DMS114 treated with DMSO at 0.1 percent for 48 hours (cell line): ENCODE data around the gene CD37.
"Not testable (repeated sequence)": the region's sequence is repeated elsewhere in the genome, so short reads cannot be mapped to it uniquely, and the experiment has no call there.

Source experiments
- DNase-seq: peaks from one replicate; lab custom pipeline; 2025; ENCODE audit not compliant: unreplicated experiment; lab: John Stamatoyannopoulos, UW

Gene CD37

DNA sequence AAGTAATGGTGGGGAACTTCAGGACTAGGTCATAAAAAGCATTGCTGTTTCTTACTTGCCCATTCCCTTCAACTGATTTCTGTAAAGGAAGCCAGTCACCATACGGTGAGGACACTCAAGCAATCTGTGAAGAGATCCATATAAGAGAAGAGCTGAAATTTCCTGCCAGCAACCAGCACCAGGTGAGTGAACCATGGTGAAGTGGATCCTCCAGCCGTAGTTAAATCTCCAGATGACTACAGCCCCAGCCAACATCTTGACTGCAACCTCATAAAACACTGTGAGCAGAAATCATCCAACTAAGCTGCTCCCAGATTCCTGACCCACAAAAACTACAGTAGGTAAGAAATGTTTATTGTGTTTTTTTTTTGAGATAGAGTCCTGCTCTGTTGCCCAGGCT lies 6.5 kb upstream of the CD37 start:
- no peak for DNase-seq

DNA sequence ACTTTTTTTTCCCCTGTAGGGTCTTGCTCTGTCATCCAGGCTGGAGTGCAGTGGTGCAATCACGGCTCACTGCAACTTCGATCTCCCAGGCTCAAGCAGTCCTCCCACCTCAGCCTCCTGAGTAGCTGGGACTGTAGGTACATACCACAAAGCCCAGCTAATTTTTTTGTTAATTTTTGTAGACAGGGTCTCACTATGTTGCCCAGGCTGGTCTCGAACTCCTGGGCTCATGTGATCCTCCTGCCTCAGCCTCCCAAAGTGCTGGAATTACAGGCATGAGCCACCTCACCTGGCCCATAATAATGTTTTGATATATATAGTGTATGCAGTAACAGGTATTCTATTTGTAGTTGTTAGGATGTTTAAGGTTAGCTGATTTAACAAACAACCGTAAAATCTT lies 4.0 kb upstream of the CD37 start:
- DNase-seq: not testable (repeated sequence)

DNA sequence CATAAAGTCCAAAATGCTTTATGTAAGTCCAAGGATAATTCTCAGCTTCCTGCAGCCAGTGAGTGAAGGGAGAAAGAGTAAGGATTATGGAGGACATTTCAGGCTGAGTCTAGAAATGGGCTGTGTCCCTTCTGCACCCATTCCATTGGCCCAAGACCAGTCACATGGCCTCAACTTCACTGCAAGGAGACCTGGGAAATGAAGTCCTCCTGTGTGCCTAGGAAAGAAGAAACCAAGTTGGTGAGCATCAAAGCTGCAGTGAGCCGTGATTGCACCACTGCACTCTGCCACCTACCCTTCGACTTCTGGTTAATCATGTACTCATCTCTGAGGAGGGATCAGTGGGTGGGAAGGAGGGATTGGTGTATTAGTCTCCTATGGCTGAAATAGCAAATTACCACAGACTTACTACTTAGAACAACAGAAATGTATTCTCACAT lies 3.6 kb upstream of the CD37 start:
- peak; percentile 51 for DNase-seq

DNA sequence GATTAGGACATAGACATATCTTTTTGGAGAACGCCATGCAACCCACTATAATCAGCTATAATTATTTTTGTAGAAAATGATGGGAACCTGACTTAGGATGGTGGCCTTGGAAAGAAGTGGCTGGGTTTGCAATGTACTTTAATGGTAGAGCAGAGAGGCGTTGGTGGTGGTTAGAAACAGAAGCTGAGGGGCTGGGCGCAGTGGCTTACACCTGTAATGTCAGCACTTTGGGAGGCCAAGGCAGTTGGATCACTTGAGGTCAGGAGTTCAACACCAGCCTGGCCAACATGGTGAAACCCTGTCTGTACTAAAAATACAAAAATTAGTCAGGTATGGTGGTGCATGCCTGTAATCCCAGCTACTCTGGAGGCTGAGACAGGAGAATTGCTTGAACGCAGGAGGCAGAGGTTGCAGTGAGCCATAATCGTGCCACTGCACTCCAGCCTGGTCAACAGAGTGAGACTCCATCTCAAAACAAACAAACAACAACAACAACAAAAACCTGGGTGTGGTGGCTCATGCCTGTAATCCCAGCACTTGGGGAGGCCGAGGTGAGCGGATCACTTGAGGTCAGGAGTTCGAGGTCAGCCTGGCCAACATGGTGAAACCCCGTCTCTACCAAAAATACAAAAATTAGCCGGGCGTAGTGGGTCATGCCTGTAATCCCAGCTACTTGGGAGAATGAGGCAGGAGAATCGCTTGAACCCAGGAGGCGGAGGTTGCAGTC lies 2.4 kb upstream of the CD37 start:
- DNase-seq: not testable (repeated sequence)

DNA sequence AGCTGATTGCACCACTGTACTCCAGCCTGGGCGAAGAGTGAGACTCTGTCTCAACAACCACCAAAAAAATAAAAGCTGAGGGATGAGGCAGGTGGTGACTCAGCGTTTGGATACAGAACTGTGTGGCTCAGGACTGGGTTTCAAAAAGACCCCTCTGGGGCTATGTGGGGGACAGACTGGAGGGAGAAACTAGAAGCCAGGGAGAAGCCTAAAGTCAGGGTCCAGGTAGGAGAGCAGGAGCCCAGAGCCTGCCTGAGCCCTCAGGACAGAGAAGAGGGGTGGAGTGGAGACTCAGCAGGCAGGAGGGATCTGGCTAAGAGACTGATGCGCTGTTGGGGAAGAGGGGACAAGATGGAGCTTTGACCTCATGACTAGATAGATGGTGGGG lies 1.8 kb upstream of the CD37 start:
- DNase-seq: no peak

DNA sequence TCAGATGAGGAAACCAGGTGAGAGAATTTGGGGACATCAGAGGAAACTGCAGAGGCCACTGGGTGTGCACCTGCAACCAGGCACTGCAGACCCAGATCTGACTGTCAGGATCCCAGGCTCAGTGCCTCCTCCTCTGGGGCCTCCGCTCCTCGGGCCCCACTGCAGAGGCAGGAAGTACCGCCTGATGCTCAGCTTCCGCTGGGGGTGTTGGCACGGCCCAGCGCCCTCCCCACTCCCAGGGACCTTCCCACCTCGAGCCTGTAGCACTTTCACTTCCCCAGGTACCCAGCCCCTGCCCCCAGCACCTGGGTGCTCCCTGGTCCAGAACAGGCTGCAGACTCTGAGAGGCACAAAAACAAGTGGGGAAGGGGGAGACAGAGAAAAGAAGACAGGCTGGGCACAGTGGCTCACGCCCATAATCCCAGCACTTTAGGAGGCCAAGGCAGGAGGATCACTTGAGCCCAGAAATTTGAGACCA lies 1.4 kb upstream of the CD37 start:
- no peak for DNase-seq

DNA sequence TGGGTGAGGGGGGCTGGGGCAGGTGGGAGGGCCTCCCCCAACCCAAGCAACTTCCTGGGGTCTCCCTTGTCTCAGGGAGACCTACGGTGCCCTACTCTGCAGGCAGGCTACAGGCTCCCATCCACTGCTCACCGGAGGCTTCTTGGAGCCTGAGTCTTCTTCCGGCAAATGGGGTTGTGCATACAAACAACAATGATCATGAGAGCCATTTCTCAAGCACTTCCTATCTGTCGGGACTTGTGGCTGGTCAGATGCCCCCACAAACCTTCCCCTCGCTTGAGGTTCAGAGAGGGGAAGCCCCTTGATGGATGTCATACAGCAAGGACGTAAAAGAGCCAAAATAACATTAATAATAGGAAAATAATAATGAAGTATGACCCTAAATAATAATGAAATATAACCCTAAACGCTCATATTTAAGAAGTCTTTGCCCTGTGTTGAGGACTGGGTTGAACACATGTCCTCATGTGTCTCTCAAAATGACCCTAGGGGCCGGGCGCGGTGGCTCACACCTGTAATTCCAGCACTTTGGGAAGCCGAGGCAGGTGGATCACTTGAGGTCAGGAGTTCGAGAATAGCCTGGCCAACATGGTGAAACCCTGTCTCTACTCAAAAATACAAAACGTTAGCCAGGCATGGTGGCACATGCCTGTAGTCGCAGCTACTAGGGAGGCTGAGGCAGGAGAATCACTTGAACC lies 727 bp downstream of the CD37 start:
- DNase-seq: no peak

DNA sequence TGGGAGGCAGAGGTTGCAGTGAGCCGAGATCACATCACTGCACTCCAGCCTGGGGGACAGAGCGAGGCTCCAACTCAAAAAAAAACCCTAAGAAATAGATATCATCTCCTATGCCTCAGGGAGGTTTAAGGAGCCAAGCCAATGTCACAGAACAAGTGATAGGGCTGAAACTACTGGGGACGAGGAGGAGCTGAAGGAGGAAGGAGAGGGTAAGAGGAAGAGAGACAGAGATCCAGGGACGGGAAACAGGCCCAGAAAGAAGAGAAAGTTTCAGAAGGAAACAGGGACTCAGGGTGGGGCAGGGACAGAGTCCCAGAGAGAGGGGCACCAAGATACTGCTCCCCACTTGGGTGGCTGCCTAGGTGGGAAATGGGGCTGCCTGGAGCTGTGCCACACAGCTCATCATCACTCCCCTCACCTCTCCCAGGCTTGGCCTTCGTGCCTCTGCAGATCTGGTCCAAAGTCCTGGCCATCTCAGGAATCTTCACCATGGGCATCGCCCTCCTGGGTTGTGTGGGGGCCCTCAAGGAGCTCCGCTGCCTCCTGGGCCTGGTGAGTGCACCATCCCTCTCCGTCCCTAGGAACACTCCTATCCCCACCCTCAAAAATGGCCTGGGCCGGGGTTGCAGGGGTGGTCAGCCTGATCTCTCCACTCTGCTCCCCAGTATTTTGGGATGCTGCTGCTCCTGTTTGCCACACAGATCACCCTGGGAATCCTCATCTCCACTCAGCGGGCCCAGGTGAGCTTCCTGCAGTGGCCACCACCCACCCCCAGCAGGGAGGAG lies 1.5 kb downstream of the CD37 start:
- DNase-seq: no peak

DNA sequence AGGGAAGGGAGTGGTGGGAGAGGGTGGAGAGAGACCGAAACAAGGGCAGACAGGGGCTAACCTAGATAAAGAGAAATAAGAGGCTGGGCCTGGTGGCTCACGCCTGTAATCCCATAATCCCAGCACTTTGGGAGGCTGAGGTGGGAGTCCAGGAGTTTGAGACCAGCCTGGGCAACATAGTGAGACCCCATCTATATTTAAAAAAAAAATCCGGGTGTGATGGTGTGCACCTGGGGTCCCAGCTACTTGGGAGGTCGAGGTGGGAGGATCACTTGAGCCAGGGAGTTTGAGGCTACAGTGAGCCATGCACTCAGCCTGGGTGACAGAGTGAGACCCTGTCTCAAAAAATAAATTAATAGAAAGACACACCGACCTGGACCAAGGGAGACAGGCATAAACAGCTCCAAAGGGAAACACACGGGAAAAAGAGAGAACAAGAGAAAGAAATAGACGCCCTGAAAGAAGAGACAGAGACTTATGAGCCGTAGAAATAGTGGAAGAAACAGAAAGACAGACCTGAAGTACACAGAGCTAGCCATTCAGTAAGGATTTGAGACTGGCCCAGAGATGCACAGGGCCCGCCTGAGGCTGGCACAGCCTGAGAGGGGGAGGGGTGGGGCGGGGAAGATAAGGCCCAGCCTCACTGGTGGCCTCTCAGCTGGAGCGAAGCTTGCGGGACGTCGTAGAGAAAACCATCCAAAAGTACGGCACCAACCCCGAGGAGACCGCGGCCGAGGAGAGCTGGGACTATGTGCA lies 2.2 kb downstream of the CD37 start:
- DNase-seq: no peak

DNA sequence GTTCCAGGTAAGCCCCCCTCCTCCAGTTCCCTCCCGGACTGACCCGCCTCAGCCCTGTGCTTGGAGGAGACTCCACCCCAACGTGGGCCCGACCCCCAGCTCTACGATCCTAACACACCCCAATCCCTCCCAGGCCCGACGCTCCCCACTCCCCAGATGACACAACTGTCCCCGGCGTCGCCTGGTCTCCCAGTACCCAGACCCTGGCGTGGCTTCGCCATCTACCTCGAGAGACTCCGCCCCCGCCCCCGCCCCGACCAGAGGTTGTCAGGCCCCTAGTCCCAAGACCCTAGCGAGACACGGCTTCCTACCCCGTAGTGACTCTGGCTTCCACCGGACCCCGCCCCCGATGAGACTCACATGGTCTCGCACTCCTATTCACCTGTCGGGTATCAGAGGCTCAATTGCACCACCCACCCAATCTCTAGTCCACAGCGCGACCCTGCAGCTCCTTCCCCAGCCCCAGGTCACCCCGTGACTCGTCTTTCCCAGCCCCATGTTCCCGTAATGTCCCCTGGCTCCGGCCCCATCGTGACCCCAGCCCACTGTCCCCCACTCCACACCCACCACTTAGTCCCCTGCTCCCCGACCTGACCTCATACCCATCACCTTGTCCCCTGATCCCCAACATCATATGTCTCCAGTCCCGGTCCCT lies 2.9 kb downstream of the CD37 start:
- DNase-seq: no peak

DNA sequence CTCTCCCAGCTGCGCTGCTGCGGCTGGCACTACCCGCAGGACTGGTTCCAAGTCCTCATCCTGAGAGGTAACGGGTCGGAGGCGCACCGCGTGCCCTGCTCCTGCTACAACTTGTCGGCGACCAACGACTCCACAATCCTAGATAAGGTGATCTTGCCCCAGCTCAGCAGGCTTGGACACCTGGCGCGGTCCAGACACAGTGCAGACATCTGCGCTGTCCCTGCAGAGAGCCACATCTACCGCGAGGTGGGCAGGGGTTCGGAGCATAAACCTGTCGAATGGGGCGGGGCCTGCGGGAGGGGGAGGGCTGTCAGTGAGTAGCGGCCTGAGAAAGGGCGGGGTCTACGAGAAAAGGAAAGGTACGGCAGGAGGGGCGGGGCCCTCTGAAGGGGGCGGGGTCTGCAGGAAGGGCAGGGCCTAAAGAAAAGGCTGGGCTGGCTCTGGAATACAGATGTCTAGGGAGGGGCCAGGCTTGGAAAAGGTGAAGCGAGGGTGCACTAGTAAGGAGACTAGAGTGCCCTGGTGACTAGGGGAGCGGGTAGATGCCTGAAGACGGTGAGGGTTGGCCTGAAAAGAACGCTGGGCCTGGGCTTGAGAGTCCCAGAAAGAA lies 3.6 kb downstream of the CD37 start:
- DNase-seq: no peak

DNA sequence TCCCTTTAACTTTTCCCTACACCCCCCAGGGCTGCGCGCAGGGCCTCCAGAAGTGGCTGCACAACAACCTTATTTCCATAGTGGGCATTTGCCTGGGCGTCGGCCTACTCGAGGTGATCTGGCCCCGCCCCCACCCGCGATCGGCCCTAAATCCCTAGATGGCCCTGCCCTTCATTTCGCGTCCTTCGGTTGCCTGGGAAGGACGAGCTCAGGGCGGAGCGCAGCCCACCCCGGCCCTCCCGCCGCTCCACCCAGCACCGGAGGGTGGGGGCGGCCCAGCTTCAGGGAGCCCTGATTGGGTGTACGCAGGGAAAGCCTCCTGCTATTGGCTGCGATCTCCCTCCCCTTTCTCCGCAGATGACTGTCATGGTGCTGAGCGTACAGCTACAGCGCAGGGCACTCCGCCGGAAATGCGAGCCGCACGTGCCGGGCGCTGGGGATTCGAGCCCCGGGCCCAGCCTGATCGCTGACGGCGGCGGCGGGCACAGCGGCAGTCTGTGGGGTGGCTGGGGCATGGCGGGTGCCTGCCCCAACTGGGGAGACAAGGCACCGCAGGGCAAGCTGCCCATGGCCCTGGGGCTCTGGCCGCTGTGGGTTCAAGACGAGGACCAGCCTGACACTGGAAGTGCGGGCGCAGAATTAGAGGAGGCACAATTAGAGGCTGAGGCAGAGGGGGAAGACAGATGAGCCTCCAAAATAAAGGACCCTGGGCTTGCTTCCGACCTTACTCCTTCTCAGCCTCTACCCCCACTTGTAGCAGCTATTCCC lies 4.3 kb downstream of the CD37 start:
- no peak for DNase-seq

DNA sequence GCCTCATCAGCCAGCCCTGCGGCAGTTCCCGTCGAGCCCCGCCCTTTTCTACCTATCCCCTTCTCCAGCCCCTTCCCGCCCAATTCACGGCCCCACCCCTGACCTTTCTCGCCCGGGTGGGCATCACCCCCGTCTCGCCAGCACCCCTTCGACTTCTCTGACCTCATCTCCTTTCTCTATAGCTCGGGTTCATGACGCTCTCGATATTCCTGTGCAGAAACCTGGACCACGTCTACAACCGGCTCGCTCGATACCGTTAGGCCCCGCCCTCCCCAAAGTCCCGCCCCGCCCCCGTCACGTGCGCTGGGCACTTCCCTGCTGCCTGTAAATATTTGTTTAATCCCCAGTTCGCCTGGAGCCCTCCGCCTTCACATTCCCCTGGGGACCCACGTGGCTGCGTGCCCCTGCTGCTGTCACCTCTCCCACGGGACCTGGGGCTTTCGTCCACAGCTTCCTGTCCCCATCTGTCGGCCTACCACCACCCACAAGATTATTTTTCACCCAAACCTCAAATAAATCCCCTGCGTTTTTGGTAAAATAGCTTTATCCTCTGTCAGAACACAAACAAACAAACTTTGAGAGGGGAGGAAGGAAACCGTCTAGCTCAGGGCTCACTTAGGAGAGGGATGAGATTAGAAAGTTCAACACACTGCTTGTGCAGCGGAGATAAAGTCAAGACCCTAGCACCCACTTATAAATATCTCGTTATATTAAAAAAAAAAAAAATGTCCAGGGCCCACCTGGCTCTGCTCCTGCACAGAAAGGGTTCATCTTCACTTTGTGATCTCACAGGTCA lies 5.1 kb downstream of the CD37 start:
- DNase-seq: no peak

DNA sequence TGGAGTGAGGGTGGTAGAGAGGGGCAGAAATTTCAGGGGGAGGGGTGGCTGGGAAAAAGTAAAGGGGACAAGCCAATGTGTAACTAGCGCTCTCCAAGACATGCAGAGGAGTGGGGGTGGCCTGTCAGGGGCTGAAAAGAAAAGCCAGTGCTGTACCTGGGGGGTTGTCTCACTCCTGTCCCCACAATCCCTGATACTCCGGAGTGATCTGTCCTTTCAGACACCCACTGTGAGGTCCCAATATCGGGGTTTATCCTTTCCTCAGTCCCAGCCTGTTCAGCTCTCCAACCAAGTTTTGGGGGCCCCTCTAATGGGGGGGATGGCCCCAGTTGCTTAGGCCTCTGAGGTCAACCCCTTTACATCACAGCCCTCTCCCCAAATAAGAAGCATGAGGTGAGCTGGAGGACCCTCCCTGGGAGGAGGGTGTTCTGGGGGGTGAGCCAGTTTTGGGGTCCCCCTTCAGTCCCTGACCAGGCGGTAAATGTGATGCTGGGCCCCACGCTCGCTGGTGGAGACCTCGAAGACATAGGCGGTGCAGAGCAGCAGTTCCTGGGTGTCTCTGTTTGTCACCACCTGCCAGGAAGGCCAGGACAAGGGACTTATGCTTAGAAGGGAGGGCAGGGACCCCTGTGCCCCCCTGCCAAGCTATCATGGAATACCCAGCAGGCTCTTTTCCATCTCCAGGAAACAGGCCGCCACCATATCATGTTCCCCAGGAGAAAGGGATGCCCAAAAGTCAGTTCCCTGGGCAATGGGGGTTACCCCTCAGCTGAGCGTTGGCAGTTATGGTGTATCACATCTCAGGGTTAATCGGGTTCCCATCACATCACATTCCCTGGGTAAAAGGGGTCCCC lies 5.9 kb downstream of the CD37 start:
- DNase-seq: no peak

DNA sequence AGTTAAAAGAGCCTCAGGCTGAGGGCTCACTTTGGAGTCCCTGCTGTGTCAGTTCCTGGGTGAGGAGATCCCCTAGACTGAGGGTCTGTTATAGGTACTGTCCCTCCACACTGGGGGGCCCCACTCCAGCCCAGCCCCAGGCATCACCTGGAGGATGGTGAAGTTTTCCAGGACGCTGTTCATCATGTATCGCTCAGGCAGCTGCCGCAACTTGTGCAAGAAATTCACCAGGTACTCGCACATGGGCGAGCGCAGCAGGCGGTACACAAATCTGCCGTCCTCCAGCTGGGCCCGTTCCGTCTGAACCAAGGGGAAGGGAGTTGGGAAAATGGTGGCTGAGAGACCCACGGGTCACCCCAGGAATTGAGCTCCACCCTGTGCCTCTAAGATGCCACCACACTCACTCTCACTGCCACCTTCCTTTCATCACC lies 7.1 kb downstream of the CD37 start:
- DNase-seq: no peak

DNA sequence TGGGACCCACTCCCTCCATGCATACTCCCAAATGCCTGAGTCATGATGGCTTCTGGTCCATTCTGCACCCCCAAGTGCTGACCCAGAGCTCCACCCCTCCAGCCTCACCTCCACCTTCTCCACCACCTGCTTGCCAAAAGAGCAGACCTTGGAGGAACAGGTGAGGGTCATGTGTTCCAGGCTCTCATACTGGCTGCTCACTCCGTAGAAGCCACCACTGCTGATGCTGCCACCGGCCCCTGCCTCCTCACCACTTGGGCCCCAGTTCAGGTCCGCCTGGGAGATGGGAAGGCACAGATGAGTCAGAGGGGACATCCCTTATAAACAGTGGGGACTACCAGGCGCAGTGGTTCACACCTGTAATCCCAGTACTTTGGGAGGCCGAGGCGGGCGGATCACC lies 7.9 kb downstream of the CD37 start:
- no peak for DNase-seq

DNA sequence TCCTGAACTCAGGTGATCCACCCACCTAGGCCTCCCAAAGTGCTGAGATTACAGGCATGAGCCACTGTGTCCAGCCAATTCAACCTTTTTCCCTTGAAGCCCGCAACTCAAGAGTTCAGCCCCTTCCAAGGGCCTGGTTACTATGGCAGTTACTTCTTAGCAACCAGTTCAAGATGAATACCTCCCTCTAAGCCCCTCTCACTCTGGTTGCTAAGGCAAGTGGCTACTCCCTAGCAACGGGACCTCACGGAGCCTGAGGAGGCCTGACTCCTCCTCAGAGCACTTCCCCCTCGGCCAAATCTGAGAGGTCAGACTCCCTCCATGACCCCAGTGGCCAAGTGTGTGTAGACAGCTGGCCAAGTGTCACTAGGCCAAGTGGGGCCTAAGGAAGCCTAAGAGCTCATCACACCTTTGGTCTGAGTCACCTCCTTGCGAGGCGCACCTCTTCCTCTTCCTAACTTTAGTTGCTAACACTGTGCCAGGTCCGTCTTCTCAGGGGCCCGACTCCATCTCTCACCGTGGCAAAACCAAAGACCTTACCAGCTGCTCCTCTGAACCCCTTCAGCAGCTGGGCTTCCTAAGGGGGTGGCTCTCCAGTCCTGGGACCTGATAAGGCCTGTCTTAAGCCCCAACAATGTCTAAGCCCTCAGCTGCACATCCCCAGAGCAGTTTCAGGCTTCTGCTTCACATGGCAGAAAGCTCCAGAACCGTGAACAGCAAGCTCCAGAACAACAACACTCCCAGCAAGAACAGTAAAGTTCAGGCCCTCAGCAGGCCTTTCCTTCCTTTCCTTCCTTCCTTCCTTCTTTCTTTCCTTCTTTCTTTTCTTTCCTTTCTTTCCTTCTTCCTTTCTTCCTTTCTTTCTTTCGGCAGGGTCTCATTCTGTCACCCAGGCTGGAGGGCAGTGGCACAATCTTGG lies 9.6 kb downstream of the CD37 start:
- no peak for DNase-seq
